A204.1 (cell line): ENCODE measurements around the gene C20orf204.

Source experiments
- FAIRE-seq: peaks from 2 replicates; lab custom pipeline; 2012; peaks lifted over from hg19 to GRCh38; lab: Jason Lieb, UNC

C20orf204 gene

DNA sequence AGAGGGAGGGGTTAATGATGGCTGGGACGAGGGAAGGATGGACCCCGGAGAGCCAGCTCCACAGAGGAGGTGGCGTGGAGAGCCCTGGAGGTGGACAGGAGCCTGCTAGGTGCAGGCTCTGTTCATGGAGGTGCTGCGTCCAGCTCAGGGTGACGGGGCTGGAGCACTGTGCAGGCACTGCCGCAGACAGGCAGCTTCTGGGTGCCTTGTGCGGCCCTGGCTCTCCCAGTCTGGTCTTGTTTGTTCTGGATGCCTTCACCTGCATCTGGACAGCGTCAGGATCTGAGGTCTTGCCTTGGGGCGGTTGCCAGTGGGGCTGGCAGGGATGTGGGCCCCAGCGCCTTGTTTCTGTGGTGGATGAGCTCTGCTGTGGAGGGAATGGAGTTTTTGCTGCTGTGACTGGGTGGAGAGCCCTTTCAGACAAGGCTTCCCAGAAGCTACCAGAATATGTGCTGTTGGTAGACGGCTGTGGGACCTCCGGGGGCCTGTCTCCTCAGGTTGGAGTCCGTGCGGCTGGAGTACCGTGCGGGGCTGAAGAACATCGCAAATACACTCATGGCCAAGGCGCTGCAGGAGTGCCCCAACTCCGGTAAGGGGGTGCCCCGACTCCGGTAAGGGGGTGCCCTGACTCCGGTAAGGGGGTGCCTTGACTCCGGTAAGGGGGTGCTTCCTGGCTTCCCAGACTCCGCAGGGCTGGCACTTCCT lies 7.8 kb upstream of the C20orf204 start:
- FAIRE-seq, result no peak

DNA sequence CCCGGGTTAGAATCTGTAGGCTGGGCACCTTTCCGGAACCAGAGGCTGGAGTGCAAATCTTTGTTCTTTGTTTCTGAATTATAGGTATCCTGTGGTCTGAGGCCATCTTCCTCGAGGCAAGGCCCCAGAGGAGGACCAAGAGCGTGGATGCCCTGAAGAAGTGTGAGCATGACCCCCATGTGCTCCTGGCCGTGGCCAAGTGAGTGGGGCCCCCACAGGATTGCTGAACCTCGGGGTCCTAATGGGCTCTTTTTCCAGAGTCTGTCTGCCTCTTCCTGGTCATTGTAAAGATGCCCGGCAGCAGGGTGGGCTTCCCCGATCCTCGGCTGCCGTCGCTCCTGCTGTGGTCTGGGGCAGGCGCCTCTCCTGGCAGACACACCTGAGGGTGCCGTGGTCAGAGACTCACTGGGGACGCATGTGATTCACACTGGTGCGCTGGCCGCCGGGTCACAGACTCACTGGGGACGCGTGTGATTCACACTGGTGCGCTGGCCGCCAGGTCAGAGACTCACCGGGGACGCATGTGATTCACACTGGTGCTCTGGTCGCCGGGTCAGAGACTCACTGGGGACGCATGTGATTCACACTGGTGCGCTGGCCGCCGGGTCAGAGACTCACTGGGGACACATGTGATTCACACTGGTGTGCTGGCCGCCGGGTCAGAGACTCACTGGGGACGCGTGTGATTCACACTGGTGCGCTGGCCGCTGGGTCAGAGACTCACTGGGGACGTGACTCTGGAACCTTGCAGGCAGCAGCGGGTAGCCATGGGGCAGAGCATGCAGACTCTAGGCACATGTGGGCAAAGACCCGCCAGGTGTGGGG lies 6.5 kb upstream of the C20orf204 start:
- no peak for FAIRE-seq

DNA sequence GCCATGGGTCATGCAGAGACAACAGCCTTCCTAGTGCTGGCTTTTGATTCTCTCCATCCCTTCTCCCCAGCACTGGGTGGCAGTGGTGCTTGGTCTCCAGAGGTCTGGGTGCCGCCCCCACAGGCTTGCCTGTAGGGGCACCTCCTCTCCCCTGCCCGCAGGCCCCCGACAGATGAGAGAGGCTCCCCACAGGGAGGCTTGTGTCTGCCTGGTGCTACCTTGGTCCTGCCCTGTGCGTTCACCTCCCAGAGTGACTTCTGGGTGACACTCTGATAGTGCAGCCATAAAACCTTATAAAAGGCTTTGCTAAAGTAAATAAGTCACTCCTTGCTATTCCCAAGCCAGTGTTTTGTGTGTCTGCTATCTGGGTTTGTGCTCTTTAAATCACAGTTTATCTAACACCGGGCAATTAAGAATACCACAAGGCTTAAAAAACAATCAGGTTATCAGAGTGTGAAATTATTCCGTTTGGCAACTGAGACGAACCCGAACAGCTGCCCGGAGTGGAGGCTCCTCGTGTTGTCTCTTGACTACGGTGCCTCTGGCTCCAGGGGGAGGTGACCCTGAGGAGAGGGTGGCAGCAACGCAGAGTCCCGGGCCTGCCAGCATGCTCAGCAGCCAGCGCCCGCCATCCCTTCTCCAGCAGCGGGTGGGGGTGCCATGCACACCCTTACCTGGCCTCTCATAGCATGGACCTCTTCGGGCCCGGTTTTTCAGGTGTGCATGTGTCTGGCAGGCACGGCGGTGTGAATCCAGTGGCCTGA lies 5.4 kb upstream of the C20orf204 start:
- FAIRE-seq, result no peak

DNA sequence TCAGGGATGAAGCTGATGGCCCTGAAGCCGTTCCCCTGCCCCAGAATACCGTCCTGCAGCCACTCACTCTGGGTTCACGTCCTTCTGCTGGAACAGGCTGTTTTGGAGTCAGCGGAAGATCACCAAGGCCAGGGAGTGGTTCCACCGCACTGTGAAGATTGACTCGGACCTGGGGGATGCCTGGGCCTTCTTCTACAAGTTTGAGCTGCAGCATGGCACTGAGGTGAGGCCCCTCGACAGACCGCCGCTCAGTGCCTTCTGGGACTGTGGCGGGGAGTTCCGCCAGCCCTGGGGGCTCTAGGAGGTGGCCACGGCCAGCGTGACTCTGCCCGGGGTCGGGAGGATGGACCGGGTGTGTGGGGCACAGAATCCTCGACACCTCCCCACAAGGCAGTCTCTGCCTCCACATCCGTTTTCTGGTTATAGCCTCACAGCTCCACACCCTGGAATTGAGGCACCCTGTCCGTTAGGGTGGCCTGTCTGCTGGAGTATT lies 4.1 kb upstream of the C20orf204 start:
- FAIRE-seq, result no peak

DNA sequence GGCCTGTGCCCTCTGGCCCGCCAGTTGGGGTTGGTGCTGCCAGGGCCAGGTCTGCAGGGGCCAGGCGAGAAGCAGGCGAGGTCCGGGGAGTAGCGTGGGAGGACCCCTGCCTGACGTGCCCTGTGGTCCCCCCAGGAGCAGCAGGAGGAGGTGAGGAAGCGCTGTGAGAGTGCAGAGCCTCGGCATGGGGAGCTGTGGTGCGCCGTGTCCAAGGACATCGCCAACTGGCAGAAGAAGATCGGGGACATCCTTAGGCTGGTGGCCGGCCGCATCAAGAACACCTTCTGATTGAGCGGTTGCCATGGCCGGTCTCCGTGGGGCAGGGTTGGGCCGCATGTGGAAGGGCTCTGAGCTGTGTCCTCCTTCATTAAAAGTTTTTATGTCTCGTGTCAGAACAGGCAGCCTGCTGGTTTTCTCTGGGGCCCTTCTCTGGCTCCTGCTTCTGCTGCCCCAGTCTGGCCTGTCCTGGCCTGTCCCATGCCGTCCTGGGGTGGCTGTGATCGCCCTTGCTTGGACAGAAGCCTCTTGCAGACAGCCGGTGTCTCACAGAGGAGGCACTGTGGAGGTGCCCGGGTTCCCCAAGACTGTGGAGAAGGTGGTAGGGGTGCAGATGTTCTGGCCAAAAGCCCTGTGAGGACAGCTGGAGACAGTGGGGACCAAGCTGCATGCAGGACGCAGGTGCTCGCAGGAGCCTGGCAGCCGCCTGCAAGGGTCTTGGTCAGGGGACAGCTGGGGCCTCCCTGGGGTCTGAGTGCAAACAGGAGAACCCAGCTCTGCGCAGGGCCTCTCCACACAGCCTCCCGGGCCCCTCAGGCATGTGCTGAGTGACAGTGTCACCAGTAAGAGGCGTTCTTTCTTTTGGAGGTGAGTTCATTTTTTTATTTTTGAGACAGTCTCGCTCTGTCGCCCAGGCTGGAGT lies 3.0 kb upstream of the C20orf204 start:
- FAIRE-seq, result no peak

DNA sequence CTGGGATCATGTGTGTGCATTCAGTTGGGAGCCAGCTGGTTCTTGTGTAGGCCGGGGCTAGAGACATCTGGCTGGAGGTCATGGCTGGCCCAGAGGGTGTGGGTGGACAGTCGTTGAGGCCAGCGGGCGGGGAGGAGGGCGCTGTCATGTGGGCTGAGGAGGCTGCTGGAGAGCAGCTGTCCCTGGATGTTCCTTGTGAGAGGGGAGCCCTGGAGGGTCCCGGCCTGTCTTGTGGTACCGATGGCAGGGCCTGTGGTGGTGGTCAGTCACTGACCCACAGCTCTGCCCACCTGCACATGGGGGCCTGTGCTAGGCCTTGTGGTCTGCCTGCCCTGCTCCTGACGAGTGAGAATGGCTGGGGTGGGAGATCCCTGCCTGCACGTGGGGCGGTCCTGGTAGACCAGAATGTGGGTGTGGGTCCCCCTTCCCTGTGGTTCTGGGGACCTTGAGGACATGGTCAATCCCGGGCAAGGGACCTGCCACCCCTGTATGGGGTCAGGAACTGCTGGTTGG lies 1.9 kb upstream of the C20orf204 start:
- no peak for FAIRE-seq

DNA sequence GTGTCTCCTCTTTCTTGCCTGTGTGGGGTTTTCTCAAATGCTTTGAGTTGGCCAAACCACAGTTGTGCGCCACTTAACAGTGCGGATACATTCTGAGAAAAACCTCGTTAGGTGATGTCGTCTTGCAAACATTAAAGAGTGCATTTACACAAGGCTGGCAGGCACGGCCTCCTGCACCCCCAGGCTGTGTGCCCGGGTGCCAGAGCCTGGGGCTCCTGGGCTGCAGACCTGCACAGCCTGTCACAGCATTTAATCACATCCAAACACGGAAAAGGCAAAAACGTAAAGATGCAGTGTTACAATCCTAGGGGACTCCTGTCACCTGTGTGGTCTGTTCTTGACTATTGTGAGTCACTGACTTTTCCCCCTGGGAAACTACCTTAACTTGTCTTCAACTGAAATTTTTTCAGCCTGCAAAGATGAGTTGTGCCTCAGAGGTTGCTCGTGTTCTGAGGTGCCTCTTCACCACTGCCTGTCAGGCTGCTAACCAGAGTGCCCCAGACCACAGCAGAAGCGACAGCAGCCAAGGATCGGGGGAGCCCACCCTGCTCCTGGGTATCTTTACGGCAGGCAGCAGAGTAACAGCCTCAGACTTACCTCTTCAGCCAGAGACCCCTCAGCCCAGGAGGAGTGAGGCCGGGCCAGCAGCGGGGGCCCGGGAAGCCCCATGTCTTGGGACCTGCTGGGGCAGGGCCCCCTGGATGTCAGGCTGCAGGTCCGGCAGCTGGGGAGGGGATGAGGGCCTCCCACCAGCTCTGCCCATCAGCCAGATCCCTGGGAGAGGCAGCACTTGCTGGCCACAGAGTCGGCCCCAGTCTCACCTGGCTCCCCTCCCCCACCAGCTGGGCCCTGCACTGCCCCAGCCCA lies 683 bp upstream of the C20orf204 start:
- FAIRE-seq, result no peak

DNA sequence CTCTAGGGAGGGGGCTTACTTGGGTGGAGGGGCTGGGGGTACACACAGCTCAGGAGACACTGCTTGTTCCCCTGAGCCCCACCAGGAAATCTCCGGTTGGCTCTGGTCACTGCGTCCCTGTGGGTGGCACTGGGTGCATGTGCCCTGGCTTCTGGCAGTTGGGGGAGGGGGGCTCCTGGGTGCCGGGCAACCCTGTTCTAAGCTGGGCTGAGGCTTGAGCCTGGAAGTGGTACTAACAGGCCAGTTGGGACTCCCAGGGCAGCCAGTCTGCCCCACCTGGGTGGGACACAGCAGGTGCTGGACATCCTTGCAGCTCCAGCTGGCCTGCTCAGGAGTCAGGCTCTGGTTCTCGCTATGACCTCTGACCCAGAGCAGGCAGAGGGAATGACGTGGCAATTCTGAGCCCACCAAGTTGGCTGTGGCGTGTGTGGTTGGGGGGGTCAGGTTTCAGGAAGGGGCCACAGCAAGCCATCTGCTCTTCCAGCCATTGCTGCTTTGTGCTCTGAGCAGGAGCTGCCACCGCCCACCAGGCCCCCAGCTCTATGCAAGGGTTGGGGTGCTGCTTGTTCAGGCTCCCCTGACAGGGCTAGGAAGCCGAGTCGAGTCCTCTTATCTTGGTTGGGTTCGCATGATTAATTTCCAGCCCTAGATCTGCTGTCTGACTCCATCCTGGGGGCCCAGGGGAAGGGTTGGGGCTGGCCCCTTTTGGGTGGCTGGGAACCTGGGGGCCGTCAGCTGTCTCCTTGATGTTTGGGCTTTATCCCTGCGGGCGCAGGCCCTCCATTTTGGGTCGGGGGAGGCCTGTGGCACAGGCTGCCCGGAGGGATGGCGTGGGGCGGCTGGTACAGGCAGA lies 590 bp downstream of the C20orf204 start:
- no peak for FAIRE-seq

DNA sequence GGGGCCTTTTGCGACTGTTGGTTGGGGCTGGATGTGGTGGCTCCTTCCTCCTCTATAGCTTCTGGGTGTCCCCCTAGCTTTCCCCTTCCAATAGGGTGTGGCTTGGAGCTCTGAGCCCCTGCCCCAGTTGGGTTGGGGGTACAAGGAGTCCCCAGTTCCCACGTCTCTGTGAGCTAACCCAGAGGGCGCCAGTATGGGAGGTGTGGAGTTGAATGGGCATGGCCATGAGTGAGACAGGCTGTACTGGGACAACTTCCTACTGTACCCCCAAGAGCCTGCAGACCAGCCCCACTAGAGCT lies 1.2 kb downstream of the C20orf204 start:
- no peak for FAIRE-seq

DNA sequence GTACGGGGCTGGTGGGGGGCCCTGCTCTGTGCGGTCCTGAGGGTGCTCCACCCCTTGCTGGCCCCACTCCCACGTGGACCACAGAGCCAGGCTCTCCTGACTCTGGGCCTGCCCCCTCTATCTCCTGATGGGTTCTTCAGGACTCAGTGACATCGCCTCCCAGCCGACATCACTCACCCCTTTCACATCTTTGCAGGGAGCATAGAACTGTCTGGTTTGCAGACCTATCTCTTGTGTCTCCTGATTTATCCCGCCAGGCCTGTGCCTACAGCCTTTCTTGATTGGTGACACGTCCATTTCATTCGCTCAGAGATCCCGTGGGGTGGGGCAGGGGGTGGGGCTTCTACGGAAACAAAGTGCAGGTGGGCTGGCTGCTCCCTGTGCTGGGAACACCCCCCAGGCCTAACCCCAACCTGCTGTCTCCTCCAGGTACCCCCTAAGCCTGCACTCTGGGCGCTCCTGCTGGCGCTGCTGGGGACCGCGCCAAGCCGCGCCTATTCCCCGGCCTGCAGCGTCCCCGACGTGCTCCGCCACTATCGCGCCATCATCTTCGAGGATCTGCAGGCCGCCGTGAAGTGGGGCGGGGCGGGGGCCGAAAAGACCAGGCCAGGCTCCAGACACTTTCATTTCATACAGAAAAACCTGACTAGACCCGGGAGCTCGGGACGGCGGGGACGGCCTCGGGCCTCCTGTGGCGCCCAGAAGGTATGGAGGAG lies 1.7 kb downstream of the C20orf204 start:
- no peak for FAIRE-seq

DNA sequence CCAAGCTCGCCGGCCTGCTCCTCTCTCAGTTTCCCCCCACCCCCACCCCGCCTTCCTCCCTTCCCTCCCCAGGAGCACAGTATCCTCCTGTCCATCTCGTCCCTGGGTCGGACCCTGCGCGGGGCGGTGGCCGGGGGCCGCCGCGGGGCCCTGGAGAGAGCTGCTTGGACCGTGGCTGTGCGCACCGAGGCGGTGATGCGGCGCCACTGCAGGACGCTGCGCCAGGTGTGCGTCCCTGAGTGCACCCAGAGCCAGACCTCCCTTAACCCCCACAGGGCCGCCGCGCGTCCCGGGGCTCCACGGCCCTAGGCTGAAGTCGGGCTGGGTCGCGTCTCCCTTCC lies 2.2 kb downstream of the C20orf204 start:
- FAIRE-seq, result no peak

DNA sequence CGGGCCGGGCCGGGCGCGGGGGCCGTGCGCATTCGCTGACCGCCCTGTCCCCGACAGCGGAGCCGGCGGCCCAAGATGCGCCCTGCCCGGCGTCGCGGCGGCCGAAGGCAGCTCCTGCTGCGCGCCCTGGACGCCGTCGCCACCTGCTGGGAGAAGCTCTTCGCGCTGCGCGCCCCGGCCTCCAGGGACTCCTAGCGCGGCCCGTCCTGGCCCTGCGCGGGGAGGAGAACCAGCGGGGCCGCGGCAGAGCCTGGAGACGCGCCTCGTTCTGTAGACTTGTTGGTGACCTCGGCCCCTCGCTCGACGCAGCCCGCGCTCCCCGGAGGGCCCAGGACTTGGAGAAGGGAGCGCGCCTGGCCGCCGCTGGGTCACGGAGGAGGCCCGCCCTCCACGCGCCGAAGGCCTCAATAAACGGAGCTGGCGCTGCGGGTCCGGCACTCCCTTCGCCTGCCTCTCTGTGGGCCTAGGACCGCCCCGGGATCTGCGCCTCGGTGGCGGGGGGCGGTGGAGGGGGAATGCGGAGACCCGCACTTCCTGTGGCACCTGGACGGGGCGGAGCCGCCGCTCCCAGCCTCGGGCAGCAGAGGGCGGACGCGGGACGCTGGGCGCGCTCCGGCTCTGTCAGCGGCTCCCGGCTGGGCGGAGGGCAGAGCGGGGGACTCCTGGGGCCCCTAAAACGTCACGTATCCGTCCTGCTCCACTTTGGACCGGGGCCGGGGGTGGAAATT lies 2.7 kb downstream of the C20orf204 start:
- FAIRE-seq, result no peak

DNA sequence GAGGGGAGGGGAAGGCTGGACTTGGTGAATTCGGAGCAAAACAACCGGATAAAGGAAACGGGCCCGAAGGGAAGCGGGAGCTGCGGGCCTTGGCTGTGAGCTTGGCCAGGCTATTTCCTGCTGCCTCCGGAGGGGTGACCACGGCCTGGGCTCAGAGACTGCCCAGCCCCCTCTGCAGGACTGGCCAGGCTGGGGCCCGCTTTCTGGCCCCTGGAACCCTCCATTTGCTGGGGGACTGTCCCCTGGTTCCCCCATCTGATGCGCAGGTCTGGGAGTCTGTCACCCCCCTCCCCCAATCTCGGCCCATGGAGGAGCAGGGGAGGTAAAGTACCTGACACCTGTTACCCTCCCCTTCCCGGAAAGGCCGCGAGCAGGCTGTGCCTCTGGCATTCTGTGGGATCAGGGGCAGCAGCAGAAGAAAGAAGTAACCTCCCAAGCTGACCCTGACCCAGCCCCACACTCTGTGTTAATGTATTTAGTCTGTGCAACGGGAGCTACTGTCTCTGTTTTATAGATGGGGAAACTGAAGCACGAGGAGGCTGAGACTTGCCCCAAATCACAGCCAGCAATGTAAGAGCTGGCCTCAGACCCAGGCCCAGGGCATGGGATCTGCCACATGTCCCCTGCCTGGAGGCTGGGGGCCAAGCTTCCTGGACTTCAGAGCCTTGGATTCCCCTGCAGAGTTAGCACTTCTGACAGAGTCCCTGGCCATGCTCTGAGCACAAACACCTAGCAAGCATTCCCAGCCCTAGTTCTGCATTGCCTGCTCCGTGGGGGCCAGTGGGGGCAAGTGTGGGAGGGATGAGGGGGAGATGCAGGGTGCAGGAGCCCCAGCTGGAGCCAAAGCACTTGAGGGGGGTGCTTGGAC lies 3.5 kb downstream of the C20orf204 start:
- FAIRE-seq, result no peak

DNA sequence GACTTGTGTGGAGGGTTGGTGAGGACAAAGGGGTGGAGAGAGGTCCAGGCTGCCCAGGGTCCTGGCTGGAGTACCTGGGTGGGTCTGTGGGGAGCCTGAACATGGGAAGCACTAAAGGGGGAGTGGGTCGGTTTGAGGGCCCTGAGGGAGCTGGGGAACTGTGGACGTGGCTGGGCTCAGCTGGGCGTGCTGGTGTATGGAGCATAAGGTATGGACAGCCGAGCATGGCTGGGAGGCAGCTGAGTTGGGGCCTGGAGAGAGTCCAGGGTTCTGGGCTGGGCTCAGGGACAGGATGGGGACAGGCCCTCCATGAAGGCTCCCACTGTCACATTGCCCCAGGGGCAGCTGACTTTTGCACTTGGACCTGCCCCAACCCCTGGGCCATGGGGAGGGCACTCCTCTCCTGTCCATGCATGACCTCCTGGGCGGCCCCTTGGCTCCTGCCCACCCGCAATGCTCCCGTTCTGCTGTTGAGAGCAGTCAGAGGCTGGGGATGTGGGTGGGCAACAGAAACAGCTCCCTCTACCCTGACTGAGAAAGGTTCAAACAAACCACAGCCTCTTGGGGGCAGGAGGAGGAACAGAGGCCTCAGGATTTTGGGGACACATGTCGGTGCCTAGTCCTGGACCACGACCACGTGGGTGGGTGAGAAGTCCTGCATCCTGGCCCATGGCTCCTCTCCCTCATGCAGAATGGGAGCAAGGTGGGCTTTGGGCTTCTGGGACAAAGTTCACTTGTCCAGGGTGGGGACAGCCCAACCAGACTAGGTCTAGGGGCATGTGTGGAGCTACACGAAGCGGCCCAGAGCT lies 4.5 kb downstream of the C20orf204 start:
- no peak for FAIRE-seq

DNA sequence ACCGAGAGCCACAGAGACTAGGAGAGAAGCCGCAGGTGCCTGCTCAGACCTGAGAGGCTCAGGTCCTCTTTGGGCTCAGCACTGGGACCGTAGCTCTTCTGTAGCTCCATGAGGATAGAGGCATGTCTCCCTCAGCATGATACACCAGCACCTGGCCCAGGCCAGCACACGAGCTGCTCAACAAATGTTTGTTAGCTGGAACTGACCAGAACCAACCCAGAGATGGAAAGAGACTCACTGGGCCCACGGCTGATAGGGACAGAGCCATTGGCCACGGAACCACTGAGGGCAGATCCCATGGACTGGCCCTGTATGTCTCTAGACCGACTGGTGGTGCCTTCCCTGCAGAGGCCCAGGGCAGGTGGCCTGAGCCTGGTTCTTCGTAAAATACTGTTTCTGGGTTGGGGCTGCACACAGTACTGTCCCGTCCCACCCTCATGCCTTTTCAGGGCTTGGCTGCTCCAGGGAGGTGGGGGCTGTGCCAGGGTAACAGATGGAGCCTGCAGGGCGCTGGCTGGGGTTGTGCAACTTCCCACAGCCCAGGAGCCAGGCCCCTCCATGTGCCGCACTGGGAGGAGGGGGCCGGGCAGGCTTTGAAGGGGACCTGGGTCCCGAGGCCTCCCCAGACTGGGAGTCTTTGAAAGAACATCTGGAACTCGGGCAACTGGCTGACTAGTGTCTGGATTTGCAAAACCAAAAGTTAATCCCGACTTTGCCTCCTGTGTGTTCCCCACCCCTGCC lies 5.2 kb downstream of the C20orf204 start:
- FAIRE-seq, result no peak

DNA sequence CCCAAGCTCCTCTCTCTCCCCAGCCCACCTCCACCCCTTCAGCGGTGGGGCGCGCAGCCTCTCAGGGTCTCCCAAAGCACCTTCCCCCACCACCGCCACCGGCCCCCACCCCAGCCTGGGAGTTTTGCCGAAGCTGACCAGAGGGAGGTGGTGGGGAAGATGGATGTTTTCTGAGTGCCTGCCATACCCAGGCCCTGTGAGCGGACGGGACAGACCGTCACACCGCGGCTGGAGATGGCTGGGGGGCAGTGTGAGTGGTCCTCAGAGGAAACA lies 5.7 kb downstream of the C20orf204 start:
- no peak for FAIRE-seq
